A204.1 (cell line): Measurements from ENCODE around the gene CACNA1D.

Experiments used
- FAIRE-seq: peaks from 2 replicates; lab custom pipeline; 2012; peaks lifted over from hg19 to GRCh38; lab: Jason Lieb, UNC

The CACNA1D gene

GRCh38 chr3:53581671-53582070, 87.3 kb downstream of the CACNA1D start:
- FAIRE-seq, result no peak

DNA sequence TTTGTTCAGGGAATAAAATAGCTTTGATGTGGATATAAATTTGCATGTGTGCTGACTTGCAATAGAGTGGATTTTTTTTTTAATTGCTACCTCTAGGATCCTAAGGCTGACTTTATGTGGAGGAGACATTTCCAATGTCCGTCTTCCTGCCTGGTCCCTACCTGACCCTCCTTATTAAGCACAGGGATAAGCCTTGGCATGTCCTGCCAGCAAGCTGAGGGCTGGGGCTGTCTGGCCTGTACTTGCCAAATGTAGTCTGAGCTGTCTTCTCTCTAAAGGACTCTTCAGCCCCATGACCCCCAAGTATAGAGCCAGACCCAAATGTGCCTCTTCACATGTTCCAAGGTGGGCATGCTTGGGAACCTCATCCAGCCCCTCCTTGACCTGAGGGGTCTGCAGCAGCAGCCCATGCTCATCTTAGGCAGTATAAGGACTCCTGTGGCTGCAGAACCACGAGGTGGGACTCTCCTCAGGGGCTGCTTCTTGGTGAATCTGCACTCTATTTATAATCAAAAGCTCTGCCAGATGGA, 88.8 kb downstream of the CACNA1D start:
- FAIRE-seq, result no peak

DNA sequence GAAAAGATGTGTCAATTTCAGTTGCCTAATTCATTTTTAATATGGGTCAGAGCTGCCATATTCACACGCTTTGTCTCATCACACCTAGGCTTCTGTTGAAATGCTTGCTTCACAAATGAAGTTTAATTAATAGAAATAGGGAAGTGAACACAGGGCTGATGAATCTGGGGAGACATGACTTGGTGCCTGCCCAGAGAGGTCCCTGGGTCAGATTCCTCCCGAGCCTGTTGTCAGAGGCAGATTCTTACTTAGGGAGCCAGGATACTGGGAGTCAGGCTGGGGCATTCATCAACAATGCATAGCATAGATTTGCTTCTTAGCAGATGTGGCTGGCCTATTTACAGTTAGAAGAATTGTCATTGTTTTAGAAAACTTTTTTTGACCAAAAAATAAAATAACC, 90.6 kb downstream of the CACNA1D start:
- no peak for FAIRE-seq

DNA sequence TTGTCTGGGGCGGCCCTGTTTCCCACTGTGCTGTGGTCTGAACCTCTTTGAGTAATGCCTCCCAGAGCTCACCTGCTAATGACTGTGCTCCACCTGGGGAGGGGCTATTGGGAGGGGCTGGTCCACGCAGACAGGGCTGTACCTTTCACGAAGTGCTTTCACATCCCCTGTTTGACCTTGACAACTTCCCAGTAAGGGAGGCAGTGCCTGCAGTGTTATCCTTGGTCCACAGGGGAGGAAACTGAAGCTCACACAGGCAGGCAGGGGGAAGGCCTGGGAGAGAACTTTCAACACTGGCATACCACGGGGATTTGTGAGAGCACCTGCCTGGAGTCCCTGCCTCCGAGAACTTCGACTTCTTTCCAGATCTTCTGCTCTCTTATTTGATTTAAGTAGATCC, 91.2 kb downstream of the CACNA1D start:
- FAIRE-seq, result no peak

GRCh38 chr3:53588122-53588521, 93.7 kb downstream of the CACNA1D start:
- no peak for FAIRE-seq

DNA sequence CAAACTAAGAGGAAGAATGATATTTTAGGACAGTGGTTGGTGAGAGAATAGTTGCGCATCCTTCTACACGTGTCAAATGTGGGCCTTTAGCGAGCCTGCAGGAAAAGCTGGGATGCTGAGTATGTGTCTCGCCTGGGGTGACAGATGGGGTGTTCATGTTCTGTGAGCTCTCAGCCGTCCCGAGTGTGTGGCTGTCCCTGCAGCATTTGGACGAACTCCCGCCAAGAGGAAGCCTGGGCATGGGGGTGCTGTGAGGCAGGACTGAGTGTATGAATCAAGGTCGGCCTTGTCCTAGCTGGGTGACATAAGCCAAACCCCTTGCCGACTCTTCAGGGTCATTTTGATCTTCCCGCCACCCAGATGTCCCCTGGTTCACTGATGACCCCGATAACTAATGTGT, 94.8 kb downstream of the CACNA1D start:
- FAIRE-seq, result no peak

DNA sequence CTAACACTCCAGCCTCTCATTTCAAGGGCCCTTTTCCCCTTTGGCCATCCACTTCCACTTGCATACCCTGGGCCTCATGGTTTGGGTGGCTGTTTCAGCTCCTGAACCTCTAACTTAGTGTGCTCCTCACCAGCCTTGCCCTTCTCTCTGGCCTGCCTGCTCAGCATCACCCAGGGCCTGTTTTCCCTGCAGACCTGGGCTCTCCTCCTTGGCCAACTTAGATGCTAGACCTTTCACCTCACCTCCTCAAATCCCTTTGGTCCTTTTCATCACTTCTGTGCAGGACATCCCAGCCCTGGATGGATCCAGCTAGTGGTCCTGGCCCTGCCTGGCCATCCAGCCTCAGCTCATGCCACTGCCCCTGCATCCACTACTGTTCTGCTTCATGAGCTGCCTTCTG, 95.4 kb downstream of the CACNA1D start:
- FAIRE-seq, result no peak

- no peak for FAIRE-seq
Measured at GRCh38 chr3:53590606-53591005, 96.2 kb downstream of the CACNA1D start.

DNA sequence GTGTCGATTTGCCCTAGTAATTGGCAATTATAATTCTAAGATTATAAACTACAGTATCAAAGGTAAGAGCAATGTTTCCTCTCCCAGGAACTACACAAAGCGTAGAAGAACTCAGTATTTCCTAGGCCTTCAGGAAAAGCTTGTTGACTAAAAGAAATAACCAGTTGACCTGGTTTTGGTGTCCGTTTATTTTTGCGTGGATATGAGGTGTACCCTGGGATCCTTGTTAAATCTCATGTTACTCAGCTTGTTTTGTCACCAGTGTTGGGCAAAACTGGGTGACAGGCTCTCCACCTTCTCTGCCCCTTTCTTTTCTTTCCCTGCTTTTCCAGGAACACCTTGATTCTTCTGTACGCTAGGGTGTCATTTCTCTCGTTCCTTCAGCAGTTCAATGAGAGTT, 97.2 kb downstream of the CACNA1D start:
- FAIRE-seq, result no peak

DNA sequence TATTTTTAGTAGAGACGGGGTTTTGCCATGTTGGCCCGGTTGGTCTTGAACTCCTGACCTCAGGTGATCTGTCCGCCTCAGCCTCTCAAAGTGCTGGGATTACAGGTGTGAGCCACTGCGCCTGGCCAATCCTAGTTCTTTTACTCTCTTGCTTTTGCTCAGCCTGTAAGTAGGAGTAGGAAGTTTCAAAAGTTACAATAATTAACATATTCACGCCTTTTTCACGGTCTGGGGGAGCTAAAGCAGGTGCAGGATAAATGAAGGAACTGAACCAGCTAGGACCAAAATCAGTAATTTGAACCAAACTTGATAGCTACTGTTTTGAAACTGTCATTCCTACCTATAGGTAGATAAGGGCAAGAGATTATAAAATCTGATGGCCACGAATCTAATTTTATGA, 98.5 kb downstream of the CACNA1D start:
- no peak for FAIRE-seq

DNA sequence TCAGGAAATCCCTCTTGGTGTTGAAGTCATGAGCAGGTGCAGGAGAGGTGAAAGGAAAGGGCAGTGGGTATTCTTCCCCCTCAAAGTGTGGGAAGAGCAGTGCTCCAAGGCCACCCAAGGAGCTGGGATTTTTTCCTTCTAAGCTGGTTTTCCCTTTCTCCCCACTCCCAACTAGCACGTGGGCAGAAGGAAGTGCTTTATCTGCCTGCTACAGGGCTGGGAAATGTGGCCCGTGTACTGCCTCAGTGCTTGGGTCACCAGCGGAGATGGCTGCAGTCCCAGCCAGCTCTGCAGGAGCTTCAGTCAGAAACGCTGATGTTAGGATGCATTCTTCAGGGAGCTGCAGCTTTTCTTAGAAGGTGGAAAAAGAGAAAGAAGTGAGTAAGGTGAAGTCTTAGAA, 99.2 kb downstream of the CACNA1D start:
- no peak for FAIRE-seq

GRCh38 chr3:53594276-53594675, 99.9 kb downstream of the CACNA1D start:
- no peak for FAIRE-seq

GRCh38 chr3:53595660-53596059, 101.2 kb downstream of the CACNA1D start:
- no peak for FAIRE-seq

DNA sequence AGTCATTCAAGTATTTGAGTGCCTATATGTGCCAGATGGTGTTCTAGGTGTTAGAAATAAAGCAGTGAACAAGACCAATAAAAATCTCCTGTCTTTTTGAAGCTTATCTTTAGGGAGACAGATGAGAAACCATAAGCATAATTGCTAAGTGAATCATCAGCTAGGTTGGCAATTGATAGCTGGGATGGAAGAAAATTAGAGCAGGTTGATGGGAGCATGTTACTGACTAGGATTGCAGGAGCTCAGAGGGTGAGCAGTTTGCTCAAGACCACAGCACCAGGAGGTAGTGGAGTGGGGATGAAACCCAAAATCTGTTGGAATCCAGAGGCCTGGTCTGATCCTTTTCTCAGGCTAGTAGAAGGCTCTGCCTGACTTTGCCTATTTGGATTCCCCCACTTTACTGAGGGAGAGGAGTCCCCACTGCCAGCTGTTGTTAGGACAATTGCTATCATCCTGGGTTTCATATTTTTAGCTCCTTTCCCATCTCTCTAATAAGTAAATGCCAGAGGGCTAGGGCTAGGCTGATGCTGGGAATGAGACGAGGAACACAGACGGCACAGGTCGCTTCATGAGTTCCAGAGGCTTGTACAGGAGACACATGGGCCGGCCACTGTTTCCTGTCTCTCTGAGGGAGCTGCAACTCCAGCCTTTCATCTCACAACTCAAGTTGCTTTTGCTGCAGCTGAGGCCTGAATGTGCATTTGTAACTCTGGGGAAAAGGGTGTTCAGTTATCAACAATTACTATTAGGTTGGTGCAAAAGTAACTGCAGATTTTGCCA, 102.9 kb downstream of the CACNA1D start:
- no peak for FAIRE-seq

GRCh38 chr3:53599771-53600170, 105.4 kb downstream of the CACNA1D start:
- FAIRE-seq, result no peak

DNA sequence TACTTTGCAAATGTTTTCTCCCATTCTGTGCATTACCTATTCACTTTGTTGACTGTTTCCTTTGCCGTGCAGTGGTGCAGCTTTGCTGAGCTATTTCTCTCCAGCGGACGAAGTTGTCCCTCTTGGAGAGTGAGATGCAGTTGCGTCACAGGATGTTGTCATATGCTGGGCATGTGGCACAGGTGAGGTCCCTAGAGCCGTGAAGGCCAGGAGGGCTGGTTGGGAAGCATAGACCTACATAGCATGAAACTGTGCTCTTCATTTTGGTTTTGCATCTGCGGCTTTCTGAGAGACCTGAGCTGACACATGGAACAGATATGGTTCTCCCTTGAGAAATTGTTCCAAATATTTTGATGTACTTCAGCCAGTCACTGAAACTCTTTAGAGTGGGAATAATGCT, 108.5 kb downstream of the CACNA1D start:
- no peak for FAIRE-seq

DNA sequence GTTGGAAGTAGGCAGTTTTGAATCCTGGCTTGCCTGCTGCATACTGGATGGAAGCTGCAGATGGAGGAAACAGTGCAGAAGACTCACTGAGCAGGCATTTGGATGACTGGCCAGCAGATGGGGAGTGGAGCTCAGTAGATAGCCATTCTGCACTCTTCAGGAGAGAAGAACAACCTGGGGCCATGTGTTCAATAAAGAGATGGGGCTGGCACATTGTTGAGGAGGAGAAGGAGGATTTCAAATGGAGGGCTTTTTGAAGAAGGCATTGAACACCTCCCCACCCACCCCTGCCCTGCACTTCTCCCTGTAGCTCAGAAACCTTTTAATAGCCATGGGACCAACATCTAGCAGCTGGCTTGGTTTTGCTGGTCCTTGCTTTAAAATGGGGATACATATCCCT, 109.8 kb downstream of the CACNA1D start:
- no peak for FAIRE-seq

GRCh38 chr3:53606793-53607192, 112.4 kb downstream of the CACNA1D start:
- FAIRE-seq, result no peak

- FAIRE-seq, result no peak
Measured at GRCh38 chr3:53612508-53612907, 118.1 kb downstream of the CACNA1D start.

- FAIRE-seq, result no peak
Measured at GRCh38 chr3:53613125-53613524, 118.7 kb downstream of the CACNA1D start.

DNA sequence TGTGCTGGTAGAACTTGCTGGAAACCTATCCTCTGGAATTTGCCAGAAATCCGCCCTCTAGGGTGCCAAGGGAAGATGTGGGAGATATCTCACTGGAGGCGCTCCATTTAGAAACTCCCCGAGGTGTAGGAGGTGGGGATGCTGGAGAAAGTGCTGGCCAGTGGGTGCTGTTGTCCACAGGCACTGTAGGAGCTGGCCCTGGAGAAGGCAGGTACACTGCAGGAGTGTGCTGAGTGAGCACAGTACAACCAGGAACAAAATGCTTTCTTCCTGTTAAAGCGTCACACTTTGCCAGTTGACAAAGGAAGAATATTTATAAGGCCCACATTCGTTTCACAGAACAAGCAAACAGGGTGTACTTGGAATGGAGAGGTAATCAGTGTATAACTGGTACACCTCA, 119.9 kb downstream of the CACNA1D start:
- no peak for FAIRE-seq

GRCh38 chr3:53616321-53616720, 121.9 kb downstream of the CACNA1D start:
- FAIRE-seq, result no peak

DNA sequence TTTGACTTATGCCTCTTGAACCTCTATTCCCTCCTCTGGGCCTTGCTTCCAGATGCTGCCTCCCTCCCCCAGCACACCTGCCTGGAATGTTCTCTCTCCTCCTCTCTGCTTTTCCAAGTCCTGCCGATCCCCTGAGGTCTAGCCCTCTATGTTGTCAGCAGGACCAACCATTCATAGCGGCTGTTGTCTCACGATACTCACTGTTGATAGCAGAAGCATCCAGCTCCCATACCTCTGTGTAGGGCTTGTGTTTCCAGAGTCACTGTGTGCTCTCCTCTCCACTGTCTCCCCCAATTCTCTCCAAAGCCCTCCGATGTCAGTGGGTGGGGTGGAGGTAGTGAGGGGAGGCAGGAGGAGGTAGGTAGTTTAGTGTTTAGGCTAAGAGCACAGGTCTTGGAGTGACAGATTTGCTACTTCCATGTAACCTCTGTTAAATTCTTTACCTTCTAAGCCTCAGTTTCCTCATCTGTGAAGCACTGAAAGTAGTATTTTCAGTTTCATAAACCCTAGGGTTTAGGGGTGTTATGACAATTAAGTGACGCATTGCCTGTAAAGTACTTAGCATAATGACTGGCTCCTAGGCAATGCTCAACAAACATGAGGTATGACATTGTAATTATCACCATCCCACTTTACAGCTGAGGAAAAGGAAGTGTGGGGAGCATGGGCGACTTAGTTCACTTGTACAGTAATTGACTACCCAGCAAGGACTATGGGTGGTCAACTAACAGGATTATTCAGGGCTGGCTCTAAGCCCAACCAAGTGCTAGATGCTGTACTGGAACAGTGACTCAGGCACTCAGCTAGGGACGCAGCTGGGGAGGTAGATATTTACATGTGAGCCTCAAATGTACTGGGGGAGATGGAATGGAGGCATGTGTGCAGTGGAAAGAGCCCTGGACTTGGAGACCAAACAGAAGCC, 122.8 kb downstream of the CACNA1D start:
- FAIRE-seq, result no peak
